Panc1 (cell line): ENCODE measurements around the gene SLCO3A1. TPM values are rescaled to one million over a fixed set of nuclear protein-coding genes. Genes with fewer than 3 reads are reported as not detected.

Experiments used
- ATAC-seq: fragments of 200-7000 bp; cut with Tn5 transposase; 2 replicates; pipeline ENCODE4 v1.9.1; 2020; ENCODE audit warnings: mild to moderate bottlenecking, moderate library complexity
- BruUV-seq: library from RNA; stranded (reverse); fragments of 400-500 nt; replicated peaks from 2 replicates; lab custom pipeline; 2021; lab: Mats Ljungman, UMichigan
- CTCF ChIA-PET: fragments of 300-600 bp; sonication (Branson Sonifier 250); formaldehyde crosslinking; loops from one replicate; lab custom pipeline; 2022; ENCODE audit warnings: antibody characterized with exemption; lab: Charles Lee
- POLR2A ChIA-PET: fragments of 300-600 bp; sonication (Branson Sonifier 250); formaldehyde crosslinking; loops from one replicate; lab custom pipeline; 2022; ENCODE audit warnings: antibody characterized with exemption; lab: Charles Lee
- DNase-seq: peaks from one replicate; pipeline ENCODE4 v3.0.0-alpha.2; 2010; ENCODE audit warnings: low read depth, low spot score
- H3K27ac ChIP-seq: 2 replicates; pipeline ENCODE4 v1.5.1; 2011; ENCODE audit warnings: mild to moderate bottlenecking, low read length, inconsistent platforms
- H3K27me3 ChIP-seq: fragments of 200-500 bp; sonication (Bioruptor generic); 2 replicates; pipeline ENCODE4 v1.6.0; 2014; ENCODE audit warnings: low read length, inconsistent platforms; ENCODE audit not compliant: control insufficient read depth, insufficient read depth
- H3K36me3 ChIP-seq: fragments of 200-500 bp; sonication (Bioruptor generic); 2 replicates; pipeline ENCODE4 v1.5.1; 2014; ENCODE audit warnings: inconsistent platforms, mild to moderate bottlenecking, low read length, moderate library complexity; ENCODE audit not compliant: control insufficient read depth, insufficient read depth
- H3K4me1 ChIP-seq: 2 replicates; pipeline ENCODE4 v1.5.1; 2011; ENCODE audit warnings: inconsistent platforms, mild to moderate bottlenecking, low read length, moderate library complexity; ENCODE audit not compliant: control insufficient read depth, insufficient read depth
- H3K4me3 ChIP-seq, 2 experiments: 2 replicates each; pipeline ENCODE4 v1.5.1; 2011 to 2012; ENCODE audit warnings: low read depth in 2 of 2, low read length in 2 of 2, mild to moderate bottlenecking in 2 of 2, inconsistent platforms in 1 of 2, moderate library complexity in 1 of 2
- H3K9me3 ChIP-seq: fragments of 200-500 bp; sonication (Bioruptor generic); 2 replicates; pipeline ENCODE4 v1.5.1; 2014; ENCODE audit warnings: low read depth, mild to moderate bottlenecking, inconsistent platforms, low read length, moderate library complexity; ENCODE audit not compliant: control insufficient read depth, insufficient read depth
- CTCF ChIP-seq: fragments of 450-650 bp; IDR thresholded peaks from 2 replicates; pipeline ENCODE4 v1.5.1; 2017; ENCODE audit warnings: mild to moderate bottlenecking
- POLR2AphosphoS5 ChIP-seq: IDR thresholded peaks from 2 replicates; pipeline ENCODE4 v1.6.1; 2012; ENCODE audit warnings: mild to moderate bottlenecking, low read depth, low read length, moderate library complexity
- REST ChIP-seq, 2 experiments: IDR thresholded peaks; 2 replicates each; pipeline ENCODE4 v1.6.1; 2011 to 2012; ENCODE audit warnings: low read depth in 2 of 2, control low read depth in 1 of 2, low read length in 1 of 2, mild to moderate bottlenecking in 1 of 2, moderate library complexity in 1 of 2; ENCODE audit not compliant: insufficient read depth in 1 of 2
- SIN3A ChIP-seq: IDR thresholded peaks from 2 replicates; pipeline ENCODE4 v1.6.1; 2012; ENCODE audit warnings: low read depth, mild to moderate bottlenecking, low read length, moderate library complexity, borderline replicate concordance; ENCODE audit not compliant: insufficient read depth
- TCF7L2 ChIP-seq: IDR thresholded peaks from 2 replicates; pipeline ENCODE4 v1.6.1; 2011; ENCODE audit warnings: mild to moderate bottlenecking, low read depth, low read length, inconsistent platforms
- in situ Hi-C: cut with HindIII; loops from 2 replicates; pipeline ENCODE4 v1.10.0; 2016; ENCODE audit warnings: low sequenced_read_pairs, low pct_unique_long_range_greater_than_20kb
- intact Hi-C: fragments of 100-400 bp; cut with micrococcal nuclease; formaldehyde crosslinking; loops from one replicate; pipeline ENCODE4 v1.10.0; 2022; ENCODE audit not compliant: unreplicated experiment
- total RNA-seq: library from RNA; stranded (reverse); gene quantifications from one replicate; pipeline ENCODE4 v1.2.1, GENCODE V29; 2021; ENCODE audit not compliant: unreplicated experiment

The SLCO3A1 gene
- total RNA-seq, 1 experiment from 2014 or later, result 20.6 TPM

DNA sequence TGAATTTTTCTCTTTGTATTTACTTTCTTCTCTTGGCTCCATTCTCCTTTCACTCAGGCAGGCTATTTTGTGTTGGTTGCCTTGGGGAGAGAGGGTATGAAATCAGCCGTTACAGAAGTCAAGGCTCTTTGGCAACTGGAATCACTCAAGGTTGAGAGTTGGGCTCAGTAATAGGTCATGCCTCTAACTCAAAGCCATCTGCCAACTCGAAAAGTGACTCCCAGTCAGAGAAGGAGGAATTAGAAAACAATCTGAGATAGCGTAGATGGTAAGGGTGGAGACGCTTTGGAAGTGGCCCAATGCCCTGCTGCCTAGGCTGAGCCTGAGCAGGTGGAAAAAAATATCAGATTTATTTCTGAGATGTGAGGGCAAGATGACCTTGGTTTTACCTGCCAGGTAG, 334.5 kb downstream of the SLCO3A1 start:
- CTCF ChIA-PET, result no interaction called here
- no peaks in the 10 kb centered on the region for H3K9me3 ChIP-seq
- no peak overlapping the region for H3K4me3 ChIP-seq
- intact Hi-C loops, result no loop called here
- no peak for ATAC-seq
- BruUV-seq, result no TSS peak
- in situ Hi-C loops, result no loop called here
- H3K27ac ChIP-seq, result no peak overlapping the region
- TF ChIP-seq REST (IDR thresholded peaks at IDR 0.05; ENCODE audit: insufficient read depth in 1 of 2, low read depth in 2 of 2, low read length in 1 of 2) (no peak), CTCF (no peak), SIN3A (no peak), POLR2AphosphoS5 (no peak), TCF7L2 (no peak)
- H3K4me1 ChIP-seq, result no peaks in the 10 kb centered on the region
- no peaks in the 10 kb centered on the region for H3K36me3 ChIP-seq
- H3K27me3 ChIP-seq, result no peaks in the 10 kb centered on the region; the same call in 1 of the 2 replicates
- POLR2A ChIA-PET, result no interaction called here
- DNase-seq, result no peak

DNA sequence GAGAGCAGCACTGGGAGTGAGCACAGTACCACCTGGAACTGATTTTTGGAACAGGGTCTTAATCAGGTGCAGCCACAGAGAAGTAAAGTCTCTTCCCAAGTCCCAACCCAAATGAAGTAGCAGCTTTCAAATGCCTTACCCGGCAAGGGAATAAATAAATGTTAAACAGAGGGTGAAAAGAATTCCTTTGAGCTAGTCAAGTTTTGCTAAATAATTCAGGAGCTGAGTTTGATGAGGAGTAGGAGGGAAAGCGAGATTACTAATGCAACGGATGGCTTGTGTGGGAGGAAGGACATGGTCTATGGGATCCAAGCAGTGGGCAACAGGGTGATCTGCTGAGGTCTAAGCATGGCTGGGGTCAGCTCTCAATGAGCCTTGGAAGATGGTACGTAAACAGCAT, 335.7 kb downstream of the SLCO3A1 start:
- intact Hi-C loops, result no loop called here
- Histone ChIP-seq H3K27me3 (no peaks in the 10 kb centered on the region; the same call in 1 of the 2 replicates), H3K36me3 (no peaks in the 10 kb centered on the region), H3K4me1 (no peaks in the 10 kb centered on the region), H3K4me3 (no peak overlapping the region), H3K9me3 (no peaks in the 10 kb centered on the region), H3K27ac (no peak overlapping the region)
- in situ Hi-C loops, result no loop called here
- no TSS peak for BruUV-seq
- ATAC-seq (no peak), DNase-seq (no peak)
- TF ChIP-seq SIN3A, result no peak
- no peak for TF ChIP-seq REST (IDR thresholded peaks at IDR 0.05; ENCODE audit: insufficient read depth in 1 of 2, low read depth in 2 of 2, low read length in 1 of 2)
- TF ChIP-seq POLR2AphosphoS5, result no peak
- TF ChIP-seq CTCF, result no peak
- TF ChIP-seq TCF7L2, result no peak
- ChIA-PET POLR2A (no interaction called here), CTCF (no interaction called here)
